ENCODE data around the gene DAB2IP. TPM values are rescaled to one million over a fixed set of nuclear protein-coding genes. Genes with fewer than 3 reads are reported as not detected.

Gene DAB2IP
- polyA plus RNA-seq, 1 donor from 2014 or later: 17.3 TPM

DNA sequence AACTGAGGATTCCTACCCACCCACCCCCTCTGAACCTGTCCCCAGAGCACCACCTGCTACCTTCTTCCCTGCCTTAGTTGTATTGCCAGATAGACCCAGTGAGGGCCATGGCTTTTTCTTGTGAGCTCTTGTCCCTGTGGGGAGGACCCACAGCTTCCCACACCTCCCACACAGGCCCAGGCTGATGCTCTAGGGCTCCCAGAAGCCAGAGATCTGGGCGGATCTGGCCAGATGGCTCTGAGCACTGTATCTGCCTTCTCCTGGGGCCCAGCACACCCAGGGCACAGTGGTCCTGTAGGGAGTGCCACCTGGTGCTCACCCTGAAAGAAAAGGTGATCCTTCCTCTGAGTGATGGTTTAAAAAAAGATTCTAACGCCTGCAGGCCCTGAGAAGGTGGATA is 131.7 kb downstream of the DAB2IP start (continued):
- TF ChIP-seq POLR2AphosphoS5 (IDR thresholded peaks at IDR 0.05) (no peak), TAF1 (IDR thresholded peaks at IDR 0.05; ENCODE audit: low read depth) (no peak)

GRCh38 chr9:121783521-121784507 is 132.4 kb downstream of the DAB2IP start:
- TF ChIP-seq CTCF (IDR thresholded peaks at IDR 0.05; ENCODE audit: poor library complexity, severe bottlenecking): no peak
- no peak for TF ChIP-seq EZH2 (IDR thresholded peaks at IDR 0.05; ENCODE audit: borderline replicate concordance, insufficient read depth, low read length, poor library complexity, severe bottlenecking)
- peak; percentile 17 for TF ChIP-seq SMC3 (conservative IDR thresholded peaks at IDR 0.05; ENCODE audit: poor library complexity)
- TF ChIP-seq POLR2AphosphoS5 (IDR thresholded peaks at IDR 0.05): no peak
- TF ChIP-seq MXI1 (conservative IDR thresholded peaks at IDR 0.05; ENCODE audit: poor library complexity, severe bottlenecking): no peak
- H3K9me2 ChIP-seq (ENCODE audit: insufficient read depth, low read length): no peaks in the 10 kb centered on the region
- H3K79me2 ChIP-seq (replicated peaks; ENCODE audit: insufficient read depth, low read length): peaks cover 7% of the 10 kb centered on the region
- no peak overlapping the region for H3K4me3 ChIP-seq (ENCODE audit: low read length)
- no peak overlapping the region for H3K9ac ChIP-seq (ENCODE audit: low read length)
- no peaks in the 10 kb centered on the region for H3K27me3 ChIP-seq (ENCODE audit: insufficient read depth, low read depth, low read length)
- H3K9me3 ChIP-seq (ENCODE audit: low read length): no peaks in the 10 kb centered on the region
- peak overlapping the region; percentile 28 for H3K27ac ChIP-seq (ENCODE audit: low read length)
- H3K36me3 ChIP-seq (ENCODE audit: insufficient read depth, low read length): no peaks in the 10 kb centered on the region
- no peak overlapping the region for H2AFZ ChIP-seq (ENCODE audit: low read depth, low read length)
- no peaks in the 10 kb centered on the region for H4K20me1 ChIP-seq (ENCODE audit: insufficient read depth)
- H3K4me2 ChIP-seq (ENCODE audit: low read length): no peak overlapping the region
- H3F3A ChIP-seq (ENCODE audit: insufficient read depth, low read length, poor library complexity, severe bottlenecking): no peaks in the 10 kb centered on the region

DNA sequence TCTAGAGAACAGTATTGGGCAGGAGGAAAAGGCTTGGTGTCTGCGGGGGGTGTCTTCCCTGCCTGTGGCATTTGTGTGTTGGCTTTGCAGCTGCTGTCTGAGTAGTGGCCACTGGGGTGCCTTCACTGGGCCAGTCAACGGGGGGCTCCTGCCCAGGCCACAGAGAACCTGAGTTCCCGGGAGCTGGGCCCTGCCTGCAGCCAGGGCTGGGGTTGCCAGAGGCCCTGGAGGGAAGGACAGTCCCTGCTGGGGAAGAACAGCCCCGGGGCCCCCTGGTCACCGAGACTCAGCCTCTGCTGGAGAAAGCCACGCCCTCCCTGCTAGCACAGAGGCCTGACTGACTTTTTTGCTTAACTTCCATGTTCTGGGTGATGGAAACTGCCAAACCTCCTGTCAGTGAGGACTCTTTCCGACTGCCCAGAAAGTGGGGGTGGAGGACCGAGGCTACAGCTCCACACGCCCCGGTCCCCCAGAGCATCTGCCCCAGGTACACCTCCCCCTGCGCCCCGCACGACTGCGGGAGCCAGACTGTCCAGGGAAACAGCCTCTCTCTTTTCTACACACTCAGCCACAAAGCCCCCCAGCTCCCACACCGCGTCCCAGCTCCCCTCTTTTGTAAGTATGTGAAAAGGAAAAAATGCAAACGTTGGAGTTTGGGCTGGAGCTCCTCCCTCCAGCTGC is 133.4 kb downstream of the DAB2IP start:
- no peak overlapping the region for H3K9ac ChIP-seq (ENCODE audit: low read length)
- no peaks in the 10 kb centered on the region for H3K9me3 ChIP-seq (ENCODE audit: low read length)
- TF ChIP-seq MXI1 (conservative IDR thresholded peaks at IDR 0.05; ENCODE audit: poor library complexity, severe bottlenecking): no peak
- TF ChIP-seq EZH2 (IDR thresholded peaks at IDR 0.05; ENCODE audit: borderline replicate concordance, insufficient read depth, low read length, poor library complexity, severe bottlenecking): no peak
- TF ChIP-seq EP300 (conservative IDR thresholded peaks at IDR 0.05; ENCODE audit: poor library complexity, severe bottlenecking): no peak
- TF ChIP-seq TAF1 (IDR thresholded peaks at IDR 0.05; ENCODE audit: low read depth): no peak
- H3K79me2 ChIP-seq (replicated peaks; ENCODE audit: insufficient read depth, low read length): no peaks in the 10 kb centered on the region
- H4K20me1 ChIP-seq (ENCODE audit: insufficient read depth): no peaks in the 10 kb centered on the region
- H3K9me2 ChIP-seq (ENCODE audit: insufficient read depth, low read length): no peaks in the 10 kb centered on the region
- no peak overlapping the region for H3K4me3 ChIP-seq (ENCODE audit: low read length)
- H2AFZ ChIP-seq (ENCODE audit: low read depth, low read length): no peak overlapping the region
- no peaks in the 10 kb centered on the region for H3K27me3 ChIP-seq (ENCODE audit: insufficient read depth, low read depth, low read length)
- H3K36me3 ChIP-seq (ENCODE audit: insufficient read depth, low read length): no peaks in the 10 kb centered on the region
- no peak overlapping the region for H3K4me2 ChIP-seq (ENCODE audit: low read length)
- no peaks in the 10 kb centered on the region for H3F3A ChIP-seq (ENCODE audit: insufficient read depth, low read length, poor library complexity, severe bottlenecking)
- no peak overlapping the region for H3K27ac ChIP-seq (ENCODE audit: low read length)

Data from neural cell (in vitro differentiated cells).